ENCODE data around the gene GPC5.

- TF ChIP-seq YY1 (IDR thresholded peaks at IDR 0.05; ENCODE audit: low read depth, low read length) (no peak), CTCF (IDR thresholded peaks at IDR 0.05; ENCODE audit: control extremely low read depth in 1 of 3, insufficient read depth in 1 of 3, low read depth in 1 of 3, low read length in 3 of 3) (no peak), EZH2 (IDR thresholded peaks at IDR 0.05; ENCODE audit: low read depth, low read length, severe bottlenecking) (no peak), EP300 (IDR thresholded peaks at IDR 0.05; ENCODE audit: borderline replicate concordance in 1 of 2, low read depth in 2 of 2, low read length in 2 of 2) (no peak), JUND (IDR thresholded peaks at IDR 0.05; ENCODE audit: low read length) (no peak), TAF1 (IDR thresholded peaks at IDR 0.05; ENCODE audit: low read depth, low read length) (no peak), POLR2A (IDR thresholded peaks at IDR 0.05; ENCODE audit: control extremely low read depth in 1 of 2, low read depth in 2 of 2, low read length in 2 of 2) (no peak), POLR2AphosphoS5 (IDR thresholded peaks at IDR 0.05; ENCODE audit: low read depth, low read length) (no peak), RBBP5 (IDR thresholded peaks at IDR 0.05; ENCODE audit: borderline replicate concordance, low read depth, low read length) (no peak), GABPA (IDR thresholded peaks at IDR 0.05; ENCODE audit: borderline replicate concordance, insufficient read depth, low read length) (no peak), RXRA (IDR thresholded peaks at IDR 0.05; ENCODE audit: insufficient read depth, low read depth, low read length) (no peak), CEBPB (IDR thresholded peaks at IDR 0.05; ENCODE audit: low read depth, low read length) (no peak)
These were observed 19.4 kb downstream of the GPC5 start for GRCh38 chr13:91417660-91418325.

Measured in H1 (cell line).